ENCODE data around the gene UPF1. TPM values are rescaled to one million over a fixed set of nuclear protein-coding genes. Genes with fewer than 3 reads are reported as not detected.

The UPF1 gene
- total and polyA plus RNA-seq, 8 donors = 26.3 to 54.4 (median 37.5) TPM

DNA sequence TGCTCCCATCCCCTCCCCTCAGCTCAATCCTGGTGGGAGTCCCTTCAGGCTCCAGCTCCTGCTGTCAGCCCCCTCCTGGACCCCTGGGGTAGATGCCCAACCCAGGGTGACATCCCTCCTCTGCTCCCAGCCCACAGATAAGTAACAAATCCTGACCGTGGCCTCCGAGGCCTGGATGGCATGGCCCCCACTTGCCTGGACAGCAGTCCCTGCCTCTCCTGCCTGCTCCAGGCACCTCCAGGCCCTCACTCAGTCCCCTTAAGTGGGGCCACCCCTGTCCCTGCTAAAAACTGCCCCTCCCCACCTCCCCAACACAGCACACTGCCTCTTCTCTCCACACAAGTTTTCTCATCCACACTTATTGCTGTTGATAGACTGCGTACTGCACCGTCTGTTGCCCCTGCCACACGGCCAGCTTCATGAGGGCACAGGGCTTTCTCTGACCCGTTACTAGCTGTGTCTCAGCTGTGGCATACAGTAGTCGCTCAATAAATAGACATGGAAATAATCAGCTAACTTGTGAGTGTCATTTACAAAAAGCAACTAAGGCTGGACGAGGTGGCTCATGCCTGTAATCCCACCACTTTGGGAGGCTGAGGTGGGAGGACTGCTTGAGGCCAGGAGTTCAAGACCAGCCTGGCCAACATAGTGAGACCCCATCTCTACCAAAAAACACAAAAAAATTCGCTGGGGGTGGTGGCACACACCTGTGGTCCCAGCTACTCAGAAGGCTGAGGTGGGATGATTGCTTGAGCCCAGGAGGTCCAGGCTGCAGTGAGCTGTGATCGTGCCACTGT is 58.4 kb downstream of the UPF1 start:
- no peak for FAIRE-seq

DNA sequence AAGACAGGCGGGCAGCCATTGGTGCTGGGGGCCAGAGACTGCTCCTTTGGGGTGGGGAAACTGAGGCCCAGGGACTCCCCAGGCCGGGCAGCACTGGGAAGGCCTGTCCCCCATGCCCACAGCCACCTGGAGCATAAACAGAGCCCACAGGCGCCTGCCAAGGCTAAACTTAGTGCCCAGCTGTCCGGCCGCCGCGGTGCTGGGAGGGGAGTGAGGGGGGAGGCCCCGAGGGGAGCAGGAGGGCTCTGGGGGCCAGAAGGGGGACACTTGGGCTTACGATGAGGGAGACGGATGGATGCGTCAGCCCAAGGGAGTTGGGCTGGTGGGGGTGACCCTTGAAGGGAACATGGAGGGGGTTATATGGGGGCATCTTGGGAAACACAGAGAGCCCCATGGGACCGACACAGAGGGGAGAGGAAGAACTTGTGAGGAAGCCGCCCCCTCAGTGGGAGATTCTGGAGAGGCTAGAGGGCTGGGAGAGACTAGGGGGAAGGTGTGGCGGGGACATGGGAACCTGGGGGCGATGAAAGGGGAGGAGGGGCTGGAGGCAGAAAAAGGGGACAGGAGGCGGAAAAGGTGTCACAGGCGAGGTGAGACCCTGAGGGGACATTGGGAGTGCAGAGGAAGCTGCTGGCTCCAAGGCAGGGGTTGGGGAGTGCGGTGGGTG is 62.0 kb downstream of the UPF1 start:
- no peaks in the 10 kb centered on the region for H3K4me1 ChIP-seq
- DNase-seq (peak in 1 of 6 donors; percentile 49), ATAC-seq (no peak), FAIRE-seq (no peak)
- TF ChIP-seq, protein P1, sequence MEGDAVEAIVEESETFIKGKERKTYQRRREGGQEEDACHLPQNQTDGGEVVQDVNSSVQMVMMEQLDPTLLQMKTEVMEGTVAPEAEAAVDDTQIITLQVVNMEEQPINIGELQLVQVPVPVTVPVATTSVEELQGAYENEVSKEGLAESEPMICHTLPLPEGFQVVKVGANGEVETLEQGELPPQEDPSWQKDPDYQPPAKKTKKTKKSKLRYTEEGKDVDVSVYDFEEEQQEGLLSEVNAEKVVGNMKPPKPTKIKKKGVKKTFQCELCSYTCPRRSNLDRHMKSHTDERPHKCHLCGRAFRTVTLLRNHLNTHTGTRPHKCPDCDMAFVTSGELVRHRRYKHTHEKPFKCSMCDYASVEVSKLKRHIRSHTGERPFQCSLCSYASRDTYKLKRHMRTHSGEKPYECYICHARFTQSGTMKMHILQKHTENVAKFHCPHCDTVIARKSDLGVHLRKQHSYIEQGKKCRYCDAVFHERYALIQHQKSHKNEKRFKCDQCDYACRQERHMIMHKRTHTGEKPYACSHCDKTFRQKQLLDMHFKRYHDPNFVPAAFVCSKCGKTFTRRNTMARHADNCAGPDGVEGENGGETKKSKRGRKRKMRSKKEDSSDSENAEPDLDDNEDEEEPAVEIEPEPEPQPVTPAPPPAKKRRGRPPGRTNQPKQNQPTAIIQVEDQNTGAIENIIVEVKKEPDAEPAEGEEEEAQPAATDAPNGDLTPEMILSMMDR (IDR thresholded peaks at IDR 0.05) = no peak
- 34 to 40% methylated on average over 13 to 18 of the region's 18 CpGs for WGBS, 2 donors
- H3K4me3 ChIP-seq = no peak overlapping the region
- H3K27ac ChIP-seq = no peak overlapping the region
- H3K36me3 ChIP-seq = no peaks in the 10 kb centered on the region
- intact Hi-C loops (cut with DNase I) = loop anchor here in 1 of 3 donors (10.0 kb wide), 1 partner anchor 91 kb away; no protein-coding TSS in a partner anchor
- H3K9me3 ChIP-seq = no peaks in the 10 kb centered on the region
- H3K27me3 ChIP-seq = peaks cover 0 to 10% (median 0%) of the 10 kb centered on the region in 4 donors

More for the DNA sequence above, 58.4 kb downstream of the UPF1 start:
- ATAC-seq (no peak), DNase-seq (no peak)
- TF ChIP-seq, protein P1 (IDR thresholded peaks at IDR 0.05) = no peak
- H3K9me3 ChIP-seq = no peaks in the 10 kb centered on the region
- WGBS, 2 donors = 68 to 76% methylated on average over 10 of the region's 10 CpGs
- H3K36me3 ChIP-seq = no peaks in the 10 kb centered on the region
- H3K27ac ChIP-seq = no peak overlapping the region
- intact Hi-C loops (cut with DNase I) = loop anchor here in 1 of 3 donors (10.0 kb wide), 1 partner anchor 95 kb away; no protein-coding TSS in a partner anchor
- H3K4me1 ChIP-seq = no peaks in the 10 kb centered on the region
- no peak overlapping the region for H3K4me3 ChIP-seq
- H3K27me3 ChIP-seq = peaks cover 0 to 10% (median 0%) of the 10 kb centered on the region in 4 donors

DNA sequence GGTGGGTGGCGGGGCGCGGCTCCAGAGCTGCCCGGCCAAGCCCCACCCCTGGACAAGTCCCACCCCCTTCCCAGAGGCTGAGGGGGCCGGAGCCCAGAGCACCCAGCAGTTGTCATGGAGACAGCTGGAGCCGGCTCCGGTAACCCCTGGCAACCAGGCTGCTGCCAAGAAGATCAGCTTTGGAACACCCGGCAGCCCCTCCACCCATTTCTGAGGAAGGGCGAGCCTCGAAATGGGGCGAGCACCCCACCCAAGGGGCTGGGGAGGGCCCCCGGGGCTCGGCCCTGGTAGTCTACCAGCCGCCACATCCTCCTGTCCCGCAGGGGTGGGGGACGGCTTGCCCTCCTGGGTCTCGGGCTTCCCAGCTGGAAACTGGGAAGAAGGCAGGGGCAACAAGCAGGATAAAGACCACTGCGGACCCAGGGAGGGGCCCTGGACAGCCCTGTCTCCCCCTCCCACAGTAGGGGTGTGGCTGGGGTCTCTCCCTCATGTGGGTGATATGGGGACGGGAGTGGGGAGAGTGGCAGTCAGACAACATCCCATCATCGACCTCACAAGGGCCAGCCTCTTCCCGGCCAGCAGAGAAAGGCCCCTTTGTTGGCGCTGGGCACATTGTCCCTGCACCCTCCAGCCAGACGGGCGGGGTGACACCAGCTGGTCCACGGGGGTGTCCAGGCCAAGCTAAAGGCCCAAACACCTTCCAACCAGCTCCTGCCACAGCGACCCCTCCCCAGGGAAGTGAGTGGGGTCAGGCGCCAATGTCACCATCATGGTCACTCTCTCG is 62.7 kb downstream of the UPF1 start:
- Histone ChIP-seq H3K9me3 (no peaks in the 10 kb centered on the region), H3K4me3 (peak overlapping the region in 1 of 4 donors; percentile 35), H3K4me1 (no peaks in the 10 kb centered on the region), H3K27ac (no peak overlapping the region), H3K36me3 (peaks cover 0 to 5% (median 0%) of the 10 kb centered on the region in 3 donors), H3K27me3 (peaks cover 0 to 10% (median 0%) of the 10 kb centered on the region in 4 donors)
- intact Hi-C loops (cut with DNase I) = loop anchor here in 1 of 3 donors (10.0 kb wide), 1 partner anchor 90 kb away; no protein-coding TSS in a partner anchor
- FAIRE-seq = no peak
- peak in 1 of 6 donors; percentile 65 for DNase-seq
- peak; percentile 10 to 70 (median 39) for ATAC-seq
- TF ChIP-seq, protein P1 (IDR thresholded peaks at IDR 0.05) = no peak
- WGBS, 2 donors = 8% methylated on average over 19 to 27 of the region's 28 CpGs

DNA sequence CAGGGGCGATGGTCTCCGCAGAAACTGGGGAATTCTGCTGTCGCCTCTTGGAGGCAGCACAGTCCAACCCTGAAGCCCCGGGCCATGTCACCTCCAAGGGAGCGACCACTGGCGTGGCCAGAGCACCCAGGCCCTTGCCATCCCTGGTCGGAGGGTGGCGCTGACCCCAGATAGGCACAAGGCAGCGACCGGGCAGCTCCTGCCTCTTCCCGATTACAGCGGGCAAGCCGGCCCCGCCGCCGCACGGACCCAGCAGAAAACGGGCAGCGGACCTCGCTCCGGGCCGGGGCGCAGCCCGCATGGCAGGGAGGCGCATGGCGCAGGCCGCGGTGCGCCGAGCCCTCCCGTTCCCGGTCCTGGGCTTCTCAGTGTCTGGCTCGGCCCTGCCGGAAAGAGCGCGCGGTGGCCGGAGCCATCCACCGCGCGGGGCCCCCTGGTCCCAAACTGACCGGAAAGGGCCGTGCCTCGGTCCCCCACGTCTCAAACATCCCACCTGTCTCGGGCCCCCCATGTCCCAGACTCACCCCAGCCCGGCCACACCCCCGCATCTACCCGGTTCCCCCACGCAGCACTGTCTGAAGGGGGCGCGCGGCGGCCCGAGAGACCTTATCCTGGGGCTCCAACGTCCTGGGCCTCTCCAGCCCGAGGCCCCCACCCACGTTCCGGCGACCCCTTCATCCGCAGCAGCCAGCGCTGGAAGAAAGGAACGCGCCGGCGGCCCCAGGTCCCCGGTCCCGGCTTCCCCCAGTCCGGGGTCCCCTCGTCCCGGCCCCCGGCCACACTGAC is 63.5 kb downstream of the UPF1 start:
- H3K27me3 ChIP-seq = peaks cover 0 to 10% (median 0%) of the 10 kb centered on the region in 4 donors
- no peaks in the 10 kb centered on the region for H3K4me1 ChIP-seq
- FAIRE-seq (no peak), ATAC-seq (peak; percentile 30 to 75 (median 63)), DNase-seq (peak in 2 of 6 donors; percentile 74 to 79)
- H3K9me3 ChIP-seq = no peaks in the 10 kb centered on the region
- intact Hi-C loops (cut with DNase I) = loop anchor here in 1 of 3 donors (10.0 kb wide), 1 partner anchor 90 kb away; no protein-coding TSS in a partner anchor
- TF ChIP-seq, protein P1 (IDR thresholded peaks at IDR 0.05) = no peak
- peaks cover 0 to 11% (median 5%) of the 10 kb centered on the region in 3 donors for H3K36me3 ChIP-seq
- no peak overlapping the region for H3K27ac ChIP-seq
- WGBS, 2 donors = 1% methylated on average over 59 to 72 of the region's 72 CpGs
- peak overlapping the region in 2 of 4 donors; percentile 8 to 35 for H3K4me3 ChIP-seq

Measured in pancreas (tissue), 10 donors.